Thymus (tissue), 11 donors: ENCODE measurements around the gene NSUN2. TPM values are rescaled to one million over a fixed set of nuclear protein-coding genes. Genes with fewer than 3 reads are reported as not detected.

Source experiments
- DNase-seq, 9 donors: peaks; one replicate each; pipeline ENCODE4 v3.0.0-alpha.2; 2013; ENCODE audit warnings: low spot score in 9 of 9, low read depth in 6 of 9, missing footprints in 1 of 9
- H3K27ac ChIP-seq, 2 donors: one replicate each; pipeline ENCODE4 v1.5.1; 2013; ENCODE audit warnings: control low read depth in 1 of 2, low read depth in 1 of 2, low read length in 1 of 2, mild to moderate bottlenecking in 1 of 2, moderate library complexity in 1 of 2
- H3K27me3 ChIP-seq, 2 donors: one replicate each; pipeline ENCODE4 v1.5.1; 2013; ENCODE audit warnings: low read length in 1 of 2; ENCODE audit not compliant: control insufficient read depth in 2 of 2, insufficient read depth in 1 of 2
- H3K36me3 ChIP-seq, 2 donors: one replicate each; pipeline ENCODE4 v1.5.1; 2013; ENCODE audit warnings: low read length in 1 of 2, mild to moderate bottlenecking in 1 of 2, moderate library complexity in 1 of 2; ENCODE audit not compliant: control insufficient read depth in 2 of 2, insufficient read depth in 2 of 2
- H3K4me1 ChIP-seq, 2 donors: one replicate each; pipeline ENCODE4 v1.5.1; 2013; ENCODE audit warnings: low read length in 2 of 2; ENCODE audit not compliant: control insufficient read depth in 2 of 2, insufficient read depth in 2 of 2
- H3K4me3 ChIP-seq, 2 donors: one replicate each; pipeline ENCODE4 v1.5.1; 2013; ENCODE audit warnings: low read length in 2 of 2, control low read depth in 1 of 2, mild to moderate bottlenecking in 1 of 2
- H3K9me3 ChIP-seq, 2 donors: one replicate each; pipeline ENCODE4 v1.5.1; 2013; ENCODE audit warnings: low read length in 1 of 2, mild to moderate bottlenecking in 1 of 2; ENCODE audit not compliant: control insufficient read depth in 2 of 2, insufficient read depth in 1 of 2
- WGBS: extraction: QIAGEN DNeasy Blood & Tissue Kit; methylation state at CpG from one replicate; pipeline ENCODE4 v1.1.7; 2013; 5-methylcytosine and 5-hydroxymethylcytosine counted together
- polyA plus RNA-seq: library from polyadenylated mRNA; stranded (reverse); fragments of 200-250 nt; gene quantifications from one replicate; pipeline ENCODE4 v1.2.3, GENCODE V29; 2013
- total RNA-seq: library from RNA; stranded (reverse); fragments of 120-200 nt; gene quantifications from one replicate; pipeline ENCODE4 v1.2.4, GENCODE V29; 2013
- donor health status: healthy.

The NSUN2 gene
- total and polyA plus RNA-seq, 2 donors: 43.9 to 68.1 TPM

DNA sequence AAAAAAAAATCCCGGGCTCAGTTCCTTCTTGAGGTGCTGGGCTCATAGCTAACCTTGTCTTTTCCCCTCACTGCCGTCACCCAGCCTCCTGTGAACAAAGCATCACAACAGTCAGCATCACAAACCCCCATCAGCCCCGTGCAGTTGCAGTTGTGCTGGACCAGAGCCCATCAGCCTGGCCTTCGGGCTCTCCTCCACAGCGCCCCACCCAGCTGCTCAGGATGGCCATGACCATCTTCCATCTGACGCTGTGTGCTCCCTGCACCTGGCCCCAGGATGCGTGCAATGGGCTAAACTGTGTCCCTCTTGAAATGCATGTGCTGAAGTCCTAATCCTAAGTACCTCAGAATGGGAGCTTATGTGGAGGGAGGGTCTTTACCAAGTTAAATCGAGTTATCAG lies 48.1 kb downstream of the NSUN2 start:
- 94% methylated on average over 8 of the region's 8 CpGs for WGBS
- Histone ChIP-seq H3K27ac (no peak overlapping the region), H3K9me3 (peaks cover 0 to 1% of the 10 kb centered on the region in 2 donors), H3K27me3 (peaks cover 31 to 58% of the 10 kb centered on the region in 2 donors), H3K4me3 (no peak overlapping the region), H3K36me3 (no peaks in the 10 kb centered on the region), H3K4me1 (peaks cover 0 to 3% of the 10 kb centered on the region in 2 donors)
- no peak for DNase-seq

DNA sequence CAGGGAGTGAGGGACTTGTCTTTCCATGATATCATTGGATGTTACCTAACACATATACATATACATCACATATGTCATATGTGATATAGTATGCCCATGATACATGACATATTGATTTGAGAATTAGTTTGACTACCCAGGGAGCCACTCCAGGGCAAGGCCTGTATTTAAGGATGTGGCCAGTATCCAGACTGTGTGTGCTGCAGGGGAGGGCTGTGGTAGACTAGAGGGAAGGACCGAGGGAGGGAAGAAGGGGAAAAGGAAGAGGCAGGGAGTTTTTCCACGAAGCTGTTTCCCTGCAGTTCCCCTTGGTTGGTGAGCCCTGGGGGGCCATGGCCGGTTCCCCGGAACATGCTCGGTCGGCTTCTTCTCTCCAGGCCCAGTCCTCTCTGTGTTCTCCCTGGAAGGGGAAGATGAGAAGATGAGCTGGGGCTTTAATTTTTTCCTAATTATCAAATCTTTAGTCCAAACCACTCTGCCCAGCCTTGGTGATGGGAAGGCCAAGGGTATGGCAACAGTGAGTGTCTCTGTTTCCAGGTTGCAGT lies 48.7 kb downstream of the NSUN2 start:
- peaks cover 0 to 3% of the 10 kb centered on the region in 2 donors for H3K4me1 ChIP-seq
- WGBS: 72% methylated on average over 6 of the region's 6 CpGs
- H3K27me3 ChIP-seq: peaks cover 31 to 62% of the 10 kb centered on the region in 2 donors
- H3K4me3 ChIP-seq: no peak overlapping the region
- H3K9me3 ChIP-seq: peaks cover 0 to 1% of the 10 kb centered on the region in 2 donors
- H3K36me3 ChIP-seq: no peaks in the 10 kb centered on the region
- DNase-seq: no peak
- H3K27ac ChIP-seq: no peak overlapping the region

DNA sequence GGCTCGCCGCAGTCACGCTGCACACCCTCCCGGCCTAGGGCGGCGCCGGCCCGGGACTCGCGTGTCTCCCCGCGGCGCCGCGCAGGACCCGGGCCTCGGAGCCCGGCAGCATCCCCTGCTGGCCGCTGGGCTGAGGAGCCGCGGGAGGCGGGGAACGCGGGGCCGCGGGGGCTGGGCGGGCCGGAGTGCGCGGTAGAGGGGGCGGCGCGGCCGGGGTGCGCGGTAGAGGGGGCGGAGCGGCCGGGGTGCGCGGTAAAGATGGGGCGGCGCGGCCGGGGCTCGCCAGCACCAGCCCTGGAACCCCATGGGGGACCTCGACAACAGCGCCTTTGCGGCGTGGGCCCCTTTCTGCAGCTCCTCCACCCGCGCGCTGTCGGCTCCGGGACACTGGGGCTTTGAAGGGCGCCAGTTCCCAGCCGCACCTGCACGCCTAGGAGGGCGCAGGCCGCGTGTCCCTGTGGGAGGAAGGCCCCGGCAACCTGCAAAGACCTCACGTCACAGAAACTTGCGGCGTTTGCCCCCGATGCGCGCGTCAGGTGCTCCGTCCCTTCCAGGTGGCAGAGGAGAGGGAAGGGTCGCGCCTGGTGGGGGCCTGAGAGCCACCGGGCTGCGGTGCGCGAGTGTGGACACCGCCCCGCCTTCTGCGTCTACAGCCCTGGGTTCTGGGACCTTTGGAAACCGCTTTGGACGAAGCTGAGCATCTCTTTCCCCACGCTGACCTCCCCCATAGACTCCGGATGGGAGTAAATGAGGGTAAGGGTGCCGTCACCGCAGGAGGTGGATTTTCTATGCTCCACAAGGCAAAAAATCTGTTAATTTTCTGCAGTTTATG lies 49.6 kb downstream of the NSUN2 start:
- H3K4me3 ChIP-seq: peak overlapping the region in 1 of 2 donors; percentile 32
- peaks cover 31 to 62% of the 10 kb centered on the region in 2 donors for H3K27me3 ChIP-seq
- peaks cover 0 to 2% of the 10 kb centered on the region in 2 donors for H3K9me3 ChIP-seq
- H3K4me1 ChIP-seq: peaks cover 0 to 3% of the 10 kb centered on the region in 2 donors
- peak in 1 of 9 donors; percentile 3 for DNase-seq
- 7% methylated on average over 85 of the region's 85 CpGs for WGBS
- no peak overlapping the region for H3K27ac ChIP-seq
- no peaks in the 10 kb centered on the region for H3K36me3 ChIP-seq

DNA sequence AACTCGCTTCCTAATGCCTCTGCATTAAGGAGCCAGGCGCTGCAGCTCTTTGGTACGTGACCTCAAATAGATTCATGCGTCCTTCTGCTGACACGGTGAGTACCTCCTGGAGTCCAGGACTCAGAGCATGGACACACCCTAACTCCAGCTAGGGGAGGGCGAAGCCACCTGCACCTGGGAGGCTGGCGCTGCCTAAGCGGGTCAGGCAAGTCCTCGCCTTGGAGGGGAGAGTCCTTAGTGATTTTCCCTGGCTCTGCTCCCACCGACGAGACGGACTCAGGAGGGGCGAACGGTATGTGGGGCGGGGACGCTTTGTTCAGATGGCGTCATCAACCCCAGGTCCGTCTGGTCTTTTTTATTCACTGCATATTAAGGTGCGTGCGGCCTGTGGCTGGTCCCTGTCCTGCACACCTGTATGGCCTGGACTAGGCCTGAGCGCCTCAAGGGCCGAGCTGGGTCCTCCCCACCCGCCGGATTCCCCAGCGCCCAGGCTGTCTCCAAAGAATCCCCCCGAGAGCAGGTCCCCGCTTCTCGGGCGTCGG lies 50.3 kb downstream of the NSUN2 start:
- Histone ChIP-seq H3K9me3 (peaks cover 0 to 2% of the 10 kb centered on the region in 2 donors), H3K27me3 (peaks cover 31 to 62% of the 10 kb centered on the region in 2 donors), H3K36me3 (no peaks in the 10 kb centered on the region), H3K4me1 (peaks cover 0 to 3% of the 10 kb centered on the region in 2 donors), H3K4me3 (peak overlapping the region in 1 of 2 donors; percentile 32), H3K27ac (no peak overlapping the region)
- no peak for DNase-seq
- 56% methylated on average over 30 of the region's 30 CpGs for WGBS

DNA sequence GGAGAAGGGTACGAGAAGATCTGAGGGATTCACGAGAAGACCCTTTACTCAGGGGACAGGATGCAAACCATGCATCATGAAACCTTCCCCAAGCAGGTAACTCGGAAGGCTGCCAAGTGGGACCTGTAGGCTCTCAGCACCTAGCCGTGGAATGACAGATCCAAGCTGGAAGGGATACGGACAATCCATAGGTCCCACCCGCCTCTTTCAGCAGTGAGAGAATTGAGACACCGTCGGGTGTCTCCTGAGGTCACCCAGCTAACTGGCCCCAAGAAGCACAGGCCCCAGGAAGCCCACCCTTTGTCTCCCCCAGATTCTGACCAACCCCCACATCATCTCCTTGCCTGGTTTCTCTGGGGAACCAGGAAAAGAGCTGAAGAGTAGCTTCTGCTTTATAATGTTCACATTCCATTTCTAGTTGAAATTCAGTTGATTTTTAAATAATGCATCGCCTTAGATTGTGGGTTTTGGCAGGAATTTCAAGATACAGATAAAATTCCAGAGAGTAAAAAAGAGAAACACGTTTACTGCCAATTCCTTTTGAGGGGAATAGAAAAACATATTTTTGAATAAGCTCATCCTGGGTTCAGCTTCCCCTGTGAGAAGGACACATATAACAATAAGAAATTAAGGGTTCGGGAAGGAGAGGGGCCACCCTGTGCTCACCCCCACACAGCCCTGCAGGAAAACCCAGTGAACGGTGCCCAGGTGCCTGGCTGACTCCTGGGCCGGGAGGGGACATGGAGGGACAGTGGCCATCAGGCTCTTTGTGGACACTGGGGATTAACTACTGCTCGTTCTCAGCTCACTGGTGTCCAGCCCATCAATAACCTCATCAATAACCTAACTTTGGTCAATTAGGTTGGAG lies 51.1 kb downstream of the NSUN2 start:
- Histone ChIP-seq H3K9me3 (peaks cover 0 to 2% of the 10 kb centered on the region in 2 donors), H3K27me3 (peaks cover 31 to 59% of the 10 kb centered on the region in 2 donors), H3K4me3 (no peak overlapping the region), H3K36me3 (no peaks in the 10 kb centered on the region), H3K4me1 (peaks cover 0 to 3% of the 10 kb centered on the region in 2 donors), H3K27ac (no peak overlapping the region)
- DNase-seq: no peak
- WGBS: 90% methylated on average over 14 of the region's 14 CpGs

DNA sequence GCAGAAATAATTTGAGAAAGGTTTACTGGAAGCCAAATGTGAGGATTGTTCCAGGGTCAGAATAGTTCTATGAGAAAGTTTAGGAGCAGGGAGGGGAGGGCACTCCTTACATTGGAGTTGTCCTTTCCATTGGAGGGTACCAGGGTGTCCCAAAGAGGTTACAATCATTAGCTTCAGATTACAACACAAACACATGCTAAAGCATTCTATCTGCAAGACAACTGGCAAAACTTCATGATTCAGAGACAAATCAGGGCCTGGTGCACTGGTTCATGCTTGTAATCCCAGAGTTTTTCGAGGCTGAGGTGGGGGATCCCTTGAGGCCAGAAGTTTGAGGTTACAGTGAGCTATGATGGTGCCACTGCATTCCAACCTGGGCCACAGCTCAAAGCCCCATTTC lies 51.8 kb downstream of the NSUN2 start:
- Histone ChIP-seq H3K4me1 (peaks cover 0 to 3% of the 10 kb centered on the region in 2 donors), H3K9me3 (peaks cover 0 to 2% of the 10 kb centered on the region in 2 donors), H3K27me3 (peaks cover 31 to 53% of the 10 kb centered on the region in 2 donors), H3K27ac (no peak overlapping the region), H3K36me3 (no peaks in the 10 kb centered on the region), H3K4me3 (no peak overlapping the region)
- DNase-seq: no peak
- 91% methylated on average over 1 of the region's 1 CpG for WGBS

DNA sequence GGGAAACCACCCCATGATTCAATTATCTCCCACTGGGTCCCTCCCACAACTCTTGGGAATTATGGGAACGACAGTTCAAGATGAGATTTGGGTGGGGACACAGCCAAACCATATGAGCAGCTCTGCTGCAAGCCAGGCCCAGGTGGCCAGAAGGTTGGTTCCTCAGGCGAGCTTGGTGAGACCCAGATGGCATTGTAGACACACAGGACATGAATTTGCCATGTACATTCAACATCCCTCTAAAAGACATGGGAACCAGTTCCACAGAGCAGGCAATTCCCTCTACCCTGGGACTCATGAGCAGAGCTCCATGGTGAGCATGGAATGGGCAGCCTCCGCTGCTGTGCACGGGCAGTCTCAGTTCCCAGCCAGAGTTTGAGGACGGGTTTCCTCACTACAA lies 53.3 kb downstream of the NSUN2 start:
- 85% methylated on average over 5 of the region's 5 CpGs for WGBS
- no peak for DNase-seq
- H3K27me3 ChIP-seq: peaks cover 29 to 39% of the 10 kb centered on the region in 2 donors
- H3K27ac ChIP-seq: no peak overlapping the region
- no peak overlapping the region for H3K4me3 ChIP-seq
- H3K9me3 ChIP-seq: peaks cover 0 to 1% of the 10 kb centered on the region in 2 donors
- H3K36me3 ChIP-seq: no peaks in the 10 kb centered on the region
- peaks cover 0 to 3% of the 10 kb centered on the region in 2 donors for H3K4me1 ChIP-seq

DNA sequence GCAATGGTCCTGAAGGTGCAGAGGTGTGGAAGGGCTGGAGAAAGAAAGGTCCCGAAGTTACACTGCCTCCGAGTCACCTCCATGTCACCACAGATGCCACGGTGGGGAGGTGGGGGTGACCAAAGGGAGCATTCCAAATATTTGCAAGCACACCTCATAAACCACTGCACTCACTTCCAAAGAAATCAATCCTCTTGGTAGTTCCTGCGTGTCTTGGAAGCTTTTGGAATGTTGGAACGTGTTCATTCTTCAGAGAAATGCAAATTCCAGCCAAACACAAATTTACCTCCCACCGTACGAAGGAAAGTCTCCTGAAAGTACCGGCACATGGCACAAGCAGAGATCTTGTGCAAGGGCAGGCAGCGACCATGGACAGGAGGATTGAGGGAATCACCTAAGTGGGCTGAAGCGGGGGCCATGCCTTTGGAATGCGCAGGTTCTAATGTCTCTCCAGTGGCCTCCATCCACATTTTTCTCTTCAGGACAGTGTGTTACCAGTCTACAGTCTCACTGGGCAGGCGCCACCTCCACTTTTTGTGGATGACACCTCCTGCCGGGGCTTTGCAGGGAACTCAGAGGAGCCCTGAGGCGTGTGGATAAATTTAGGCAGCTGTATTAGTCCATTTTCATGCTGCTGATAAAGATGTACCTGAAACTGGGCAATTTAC lies 54.0 kb downstream of the NSUN2 start:
- Histone ChIP-seq H3K9me3 (peaks cover 0 to 1% of the 10 kb centered on the region in 2 donors), H3K36me3 (no peaks in the 10 kb centered on the region), H3K4me1 (peaks cover 0 to 3% of the 10 kb centered on the region in 2 donors), H3K4me3 (no peak overlapping the region), H3K27me3 (peaks cover 24 to 34% of the 10 kb centered on the region in 2 donors), H3K27ac (no peak overlapping the region)
- no peak for DNase-seq
- 87% methylated on average over 14 of the region's 14 CpGs for WGBS
